MM.1S (cell line): ENCODE results near the gene SORBS2.

Experiments used
- EZH2 ChIP-seq: fragments of 300-600 bp; sonication (generic); optimal IDR thresholded peaks from 2 replicates; pipeline ENCODE3; 2017; ENCODE audit warnings: low read depth, mild to moderate bottlenecking, antibody characterized with exemption, low read length, mixed read lengths
- TF ChIP-seq, protein P1 (sequence below): fragments of 300-600 bp; sonication (generic); IDR thresholded peaks from 2 replicates; pipeline ENCODE4 v1.5.1; 2016; ENCODE audit warnings: antibody characterized with exemption, low read length, mixed read lengths

GRCh38 chr4:185710487-185710995, 101.5 kb downstream of the SORBS2 start:
- TF ChIP-seq, protein P1, sequence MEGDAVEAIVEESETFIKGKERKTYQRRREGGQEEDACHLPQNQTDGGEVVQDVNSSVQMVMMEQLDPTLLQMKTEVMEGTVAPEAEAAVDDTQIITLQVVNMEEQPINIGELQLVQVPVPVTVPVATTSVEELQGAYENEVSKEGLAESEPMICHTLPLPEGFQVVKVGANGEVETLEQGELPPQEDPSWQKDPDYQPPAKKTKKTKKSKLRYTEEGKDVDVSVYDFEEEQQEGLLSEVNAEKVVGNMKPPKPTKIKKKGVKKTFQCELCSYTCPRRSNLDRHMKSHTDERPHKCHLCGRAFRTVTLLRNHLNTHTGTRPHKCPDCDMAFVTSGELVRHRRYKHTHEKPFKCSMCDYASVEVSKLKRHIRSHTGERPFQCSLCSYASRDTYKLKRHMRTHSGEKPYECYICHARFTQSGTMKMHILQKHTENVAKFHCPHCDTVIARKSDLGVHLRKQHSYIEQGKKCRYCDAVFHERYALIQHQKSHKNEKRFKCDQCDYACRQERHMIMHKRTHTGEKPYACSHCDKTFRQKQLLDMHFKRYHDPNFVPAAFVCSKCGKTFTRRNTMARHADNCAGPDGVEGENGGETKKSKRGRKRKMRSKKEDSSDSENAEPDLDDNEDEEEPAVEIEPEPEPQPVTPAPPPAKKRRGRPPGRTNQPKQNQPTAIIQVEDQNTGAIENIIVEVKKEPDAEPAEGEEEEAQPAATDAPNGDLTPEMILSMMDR, result no peak
- no peak for TF ChIP-seq EZH2
